HFFc6 (cell line): ENCODE results near the gene RIT2. TPM values are rescaled to one million over a fixed set of nuclear protein-coding genes. Genes with fewer than 3 reads are reported as not detected.

Source experiments
- DNase-seq: peaks from one replicate; pipeline ENCODE4 v3.0.0-alpha.2; 2018
- H3K27ac Mint-ChIP-seq: 2 replicates; pipeline ENCODE4 v1.8.0; 2020; ENCODE audit warnings: mild to moderate bottlenecking, mixed read lengths
- H3K27me3 Mint-ChIP-seq: 2 replicates; pipeline ENCODE4 v1.8.0; 2021; ENCODE audit warnings: mild to moderate bottlenecking, moderate library complexity, mixed read lengths; ENCODE audit not compliant: insufficient read depth
- H3K36me3 Mint-ChIP-seq: 2 replicates; pipeline ENCODE4 v1.8.0; 2021; ENCODE audit warnings: low read depth, mixed read lengths
- H3K4me1 Mint-ChIP-seq: 2 replicates; pipeline ENCODE4 v1.8.0; 2020; ENCODE audit warnings: low read depth, mixed read lengths
- H3K4me3 Mint-ChIP-seq: 2 replicates; pipeline ENCODE4 v1.8.0; 2020; ENCODE audit warnings: mild to moderate bottlenecking, moderate library complexity, mixed read lengths
- H3K9me3 Mint-ChIP-seq: 2 replicates; pipeline ENCODE4 v1.8.0; 2020; ENCODE audit warnings: mild to moderate bottlenecking, mixed read lengths
- CTCF ChIP-seq: fragments of 200-600 bp; sonication (generic); IDR thresholded peaks from 2 replicates; pipeline ENCODE4 v1.5.0; 2021; ENCODE audit warnings: antibody characterized with exemption, mild to moderate bottlenecking
- total RNA-seq, 6 experiments: library from RNA; stranded (reverse); fragmentation: NEBNext Ultra II Directional; extraction: Animal tissue kit (Norgen Biotek cat#: 25700); gene quantifications; 2 replicates in 1 of 6; 3 replicates in 5 of 6; pipeline ENCODE4 v1.2.3, GENCODE V29; 2021

Gene RIT2
- total RNA-seq, 6 experiments from 2014 or later = not detected

- Mint-ChIP-seq H3K27ac (no peak overlapping the region), H3K9me3 (peaks cover 29% of the 10 kb centered on the region), H3K4me1 (no peaks in the 10 kb centered on the region), H3K4me3 (no peak overlapping the region), H3K27me3 (no peaks in the 10 kb centered on the region; the same call in 1 of the 2 replicates), H3K36me3 (no peaks in the 10 kb centered on the region)
- TF ChIP-seq CTCF = no peak
- DNase-seq = no peak
Measured at GRCh38 chr18:43092539-43092938, 22.9 kb downstream of the RIT2 start.

GRCh38 chr18:43081396-43081795, 34.1 kb downstream of the RIT2 start:
- Mint-ChIP-seq H3K4me1 (no peaks in the 10 kb centered on the region), H3K27me3 (peaks cover 1% of the 10 kb centered on the region; the same call in 1 of the 2 replicates), H3K9me3 (peaks cover 55% of the 10 kb centered on the region), H3K4me3 (no peak overlapping the region), H3K36me3 (no peaks in the 10 kb centered on the region; the same call in 1 of the 2 replicates), H3K27ac (no peak overlapping the region)
- no peak for TF ChIP-seq CTCF
- no peak for DNase-seq

GRCh38 chr18:43080671-43081070, 34.8 kb downstream of the RIT2 start:
- no peak for DNase-seq
- Mint-ChIP-seq H3K4me3 (no peak overlapping the region), H3K9me3 (peaks cover 53% of the 10 kb centered on the region), H3K36me3 (no peaks in the 10 kb centered on the region), H3K27ac (no peak overlapping the region), H3K27me3 (peaks cover 1% of the 10 kb centered on the region; the same call in 1 of the 2 replicates), H3K4me1 (no peaks in the 10 kb centered on the region)
- no peak for TF ChIP-seq CTCF

GRCh38 chr18:43079422-43079821, 36.1 kb downstream of the RIT2 start:
- Mint-ChIP-seq H3K4me3 (no peak overlapping the region), H3K27ac (no peak overlapping the region), H3K36me3 (no peaks in the 10 kb centered on the region; the same call in 1 of the 2 replicates), H3K4me1 (no peaks in the 10 kb centered on the region), H3K9me3 (peaks cover 48% of the 10 kb centered on the region), H3K27me3 (peaks cover 1% of the 10 kb centered on the region; the same call in 1 of the 2 replicates)
- no peak for TF ChIP-seq CTCF
- DNase-seq = no peak

GRCh38 chr18:43078478-43079092, 36.9 kb downstream of the RIT2 start:
- no peaks in the 10 kb centered on the region; the same call in 1 of the 2 replicates for H3K36me3 Mint-ChIP-seq
- no peak for TF ChIP-seq CTCF
- H3K27ac Mint-ChIP-seq = no peak overlapping the region
- no peak overlapping the region for H3K4me3 Mint-ChIP-seq
- peaks cover 1% of the 10 kb centered on the region; the same call in 1 of the 2 replicates for H3K27me3 Mint-ChIP-seq
- peaks cover 52% of the 10 kb centered on the region for H3K9me3 Mint-ChIP-seq
- H3K4me1 Mint-ChIP-seq = no peaks in the 10 kb centered on the region
- DNase-seq = no peak
